Ishikawa (cell line): ENCODE results near the gene TFR2.

Experiments
- CEBPB ChIP-seq: IDR thresholded peaks from 2 replicates; pipeline ENCODE4 v1.6.1; 2012
- CREB1 ChIP-seq: IDR thresholded peaks from 2 replicates; pipeline ENCODE4 v1.6.1; 2012; ENCODE audit warnings: low read depth
- EGR1 ChIP-seq: IDR thresholded peaks from 2 replicates; pipeline ENCODE4 v1.6.1; 2012
- EP300 ChIP-seq: IDR thresholded peaks from 2 replicates; pipeline ENCODE4 v1.6.1; 2012; ENCODE audit warnings: borderline replicate concordance
- FOXM1 ChIP-seq: IDR thresholded peaks from 2 replicates; pipeline ENCODE4 v1.6.1; 2012; ENCODE audit warnings: low read depth, borderline replicate concordance
- NFIC ChIP-seq: IDR thresholded peaks from 2 replicates; pipeline ENCODE4 v1.6.1; 2012
- RAD21 ChIP-seq: IDR thresholded peaks from 2 replicates; pipeline ENCODE4 v1.6.1; 2012; ENCODE audit warnings: low read depth
- TAF1 ChIP-seq: IDR thresholded peaks from 2 replicates; pipeline ENCODE4 v1.6.1; 2012; ENCODE audit warnings: low read depth, mild to moderate bottlenecking
- TCF12 ChIP-seq: IDR thresholded peaks from 2 replicates; pipeline ENCODE4 v1.6.1; 2012; ENCODE audit warnings: low read depth
- TEAD4 ChIP-seq: IDR thresholded peaks from 2 replicates; pipeline ENCODE4 v1.6.1; 2012
- YY1 ChIP-seq: IDR thresholded peaks from 2 replicates; pipeline ENCODE4 v1.6.1; 2012; ENCODE audit warnings: low read depth
- ZBTB7A ChIP-seq: IDR thresholded peaks from 2 replicates; pipeline ENCODE4 v1.6.1; 2012; ENCODE audit warnings: low read depth
- TF ChIP-seq, protein P1 (sequence below): IDR thresholded peaks from 2 replicates; pipeline ENCODE4 v1.6.1; 2012
- TF ChIP-seq, protein P2 (sequence below): IDR thresholded peaks from 2 replicates; pipeline ENCODE4 v1.6.1; 2012
- TF ChIP-seq, protein P3 (sequence below): IDR thresholded peaks from 2 replicates; pipeline ENCODE4 v1.6.1; 2012; ENCODE audit warnings: low read depth, mild to moderate bottlenecking

Gene TFR2

DNA sequence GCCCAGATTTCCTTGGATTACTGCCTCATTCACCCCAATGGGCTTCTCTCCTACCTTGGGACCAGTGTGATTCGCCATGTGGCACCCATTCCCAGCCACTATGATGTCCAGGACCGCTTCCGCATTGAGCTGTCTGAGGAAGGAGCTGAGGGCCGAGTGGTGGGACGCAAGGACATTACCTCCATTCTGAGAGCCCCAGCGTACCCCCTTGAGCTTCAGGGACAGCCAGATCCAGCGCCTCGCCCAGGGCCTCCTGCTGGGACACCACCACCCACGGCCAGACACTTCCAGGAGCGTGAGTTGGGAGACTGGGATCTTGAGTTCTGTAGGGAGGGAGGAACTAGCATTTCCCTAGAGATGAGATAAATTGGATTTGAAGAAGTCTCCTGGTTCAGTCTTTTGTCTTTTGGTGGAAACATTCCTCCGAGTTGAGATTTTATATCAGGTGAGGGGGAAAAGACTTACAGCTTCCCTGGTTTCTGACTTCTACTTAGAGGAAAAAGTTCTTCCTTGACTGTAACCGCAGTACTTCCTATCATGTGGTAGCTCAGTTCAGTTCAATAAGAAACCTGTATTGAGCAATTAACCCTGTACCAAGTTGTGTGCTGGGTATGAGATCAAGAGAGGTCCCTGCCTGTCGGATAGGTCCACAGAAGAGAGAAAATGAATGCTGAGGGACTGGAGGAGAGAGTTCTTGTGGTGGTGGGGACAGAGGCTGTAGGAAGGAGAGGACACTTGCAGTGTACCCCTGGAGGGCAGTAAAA, 27.8 kb downstream of the TFR2 start:
- TF ChIP-seq ZBTB7A = no peak
- no peak for TF ChIP-seq YY1
- no peak for TF ChIP-seq FOXM1
- TF ChIP-seq EP300 = no peak

GRCh38 chr7:100612730-100613390, 28.5 kb downstream of the TFR2 start:
- no peak for TF ChIP-seq NFIC
- TF ChIP-seq, protein P1, sequence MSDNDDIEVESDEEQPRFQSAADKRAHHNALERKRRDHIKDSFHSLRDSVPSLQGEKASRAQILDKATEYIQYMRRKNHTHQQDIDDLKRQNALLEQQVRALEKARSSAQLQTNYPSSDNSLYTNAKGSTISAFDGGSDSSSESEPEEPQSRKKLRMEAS = no peak
- no peak for TF ChIP-seq CEBPB
- no peak for TF ChIP-seq EP300
- no peak for TF ChIP-seq RAD21
- TF ChIP-seq YY1 = no peak
- no peak for TF ChIP-seq TAF1
- TF ChIP-seq FOXM1 = no peak
- TF ChIP-seq, protein P2, sequence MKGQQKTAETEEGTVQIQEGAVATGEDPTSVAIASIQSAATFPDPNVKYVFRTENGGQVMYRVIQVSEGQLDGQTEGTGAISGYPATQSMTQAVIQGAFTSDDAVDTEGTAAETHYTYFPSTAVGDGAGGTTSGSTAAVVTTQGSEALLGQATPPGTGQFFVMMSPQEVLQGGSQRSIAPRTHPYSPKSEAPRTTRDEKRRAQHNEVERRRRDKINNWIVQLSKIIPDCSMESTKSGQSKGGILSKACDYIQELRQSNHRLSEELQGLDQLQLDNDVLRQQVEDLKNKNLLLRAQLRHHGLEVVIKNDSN = no peak
- TF ChIP-seq, protein P3, sequence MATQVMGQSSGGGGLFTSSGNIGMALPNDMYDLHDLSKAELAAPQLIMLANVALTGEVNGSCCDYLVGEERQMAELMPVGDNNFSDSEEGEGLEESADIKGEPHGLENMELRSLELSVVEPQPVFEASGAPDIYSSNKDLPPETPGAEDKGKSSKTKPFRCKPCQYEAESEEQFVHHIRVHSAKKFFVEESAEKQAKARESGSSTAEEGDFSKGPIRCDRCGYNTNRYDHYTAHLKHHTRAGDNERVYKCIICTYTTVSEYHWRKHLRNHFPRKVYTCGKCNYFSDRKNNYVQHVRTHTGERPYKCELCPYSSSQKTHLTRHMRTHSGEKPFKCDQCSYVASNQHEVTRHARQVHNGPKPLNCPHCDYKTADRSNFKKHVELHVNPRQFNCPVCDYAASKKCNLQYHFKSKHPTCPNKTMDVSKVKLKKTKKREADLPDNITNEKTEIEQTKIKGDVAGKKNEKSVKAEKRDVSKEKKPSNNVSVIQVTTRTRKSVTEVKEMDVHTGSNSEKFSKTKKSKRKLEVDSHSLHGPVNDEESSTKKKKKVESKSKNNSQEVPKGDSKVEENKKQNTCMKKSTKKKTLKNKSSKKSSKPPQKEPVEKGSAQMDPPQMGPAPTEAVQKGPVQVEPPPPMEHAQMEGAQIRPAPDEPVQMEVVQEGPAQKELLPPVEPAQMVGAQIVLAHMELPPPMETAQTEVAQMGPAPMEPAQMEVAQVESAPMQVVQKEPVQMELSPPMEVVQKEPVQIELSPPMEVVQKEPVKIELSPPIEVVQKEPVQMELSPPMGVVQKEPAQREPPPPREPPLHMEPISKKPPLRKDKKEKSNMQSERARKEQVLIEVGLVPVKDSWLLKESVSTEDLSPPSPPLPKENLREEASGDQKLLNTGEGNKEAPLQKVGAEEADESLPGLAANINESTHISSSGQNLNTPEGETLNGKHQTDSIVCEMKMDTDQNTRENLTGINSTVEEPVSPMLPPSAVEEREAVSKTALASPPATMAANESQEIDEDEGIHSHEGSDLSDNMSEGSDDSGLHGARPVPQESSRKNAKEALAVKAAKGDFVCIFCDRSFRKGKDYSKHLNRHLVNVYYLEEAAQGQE = no peak

- peak; percentile 63; the same call in 1 of the 2 replicates for TF ChIP-seq YY1
- peak; percentile 34 for TF ChIP-seq TAF1
- TF ChIP-seq EP300 = no peak
- peak; percentile 37; the same call in 1 of the 2 replicates for TF ChIP-seq FOXM1
- peak; percentile 76; the same call in 1 of the 2 replicates for TF ChIP-seq ZBTB7A
- TF ChIP-seq CREB1 = peak; percentile 75
These were observed 29.2 kb downstream of the TFR2 start, which contains the start of gene MOSPD3 for GRCh38 chr7:100611983-100612729. Gene MOSPD3 (plus strand): TSS chr7:100612540. CDS start chr7:100612792, 252 bp downstream.

- TF ChIP-seq YY1 (no peak), EGR1 (no peak), EP300 (no peak), FOXM1 (no peak), CEBPB (no peak), TAF1 (no peak), ZBTB7A (no peak), CREB1 (no peak), NFIC (no peak)
- TF ChIP-seq, protein P2 = no peak
- TF ChIP-seq, protein P1 = no peak
- TF ChIP-seq, protein P3 = no peak
These were observed 31.4 kb downstream of the TFR2 start for GRCh38 chr7:100609958-100610357.

DNA sequence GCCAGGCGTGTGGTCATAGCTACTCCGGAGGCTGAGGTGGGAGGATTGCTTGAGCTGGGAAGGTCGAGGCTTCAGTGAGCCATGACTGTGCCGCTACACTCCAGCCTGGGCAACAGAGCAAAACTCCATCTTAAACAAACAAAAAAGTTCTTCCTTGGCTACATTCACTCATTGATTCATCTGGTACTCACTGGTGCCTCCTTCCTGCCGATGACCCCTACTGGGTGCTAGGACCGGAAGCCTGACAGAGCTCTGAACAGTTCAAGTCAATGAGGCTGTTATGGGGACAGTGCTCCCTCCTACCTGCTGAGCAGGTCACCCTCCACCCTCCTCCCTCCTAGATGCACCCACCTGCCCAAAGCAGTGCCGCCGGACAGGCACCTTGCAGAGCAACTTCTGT, 34.2 kb downstream of the TFR2 start:
- TF ChIP-seq YY1 (no peak), TCF12 (no peak), TAF1 (no peak), RAD21 (no peak), CREB1 (no peak), EGR1 (no peak), CEBPB (no peak), ZBTB7A (no peak), TEAD4 (no peak), NFIC (no peak), FOXM1 (no peak), EP300 (no peak)
- TF ChIP-seq, protein P2 = no peak
- TF ChIP-seq, protein P3 = no peak
- TF ChIP-seq, protein P1 = no peak
